Measurements from ENCODE around the gene MCM7. TPM values are rescaled to one million over a fixed set of nuclear protein-coding genes. Genes with fewer than 3 reads are reported as not detected.

Gene MCM7
- total and polyA plus RNA-seq, 2 of the 4 experiments (the other 2 are of a cell fraction), result 104 to 137 TPM

- Histone ChIP-seq H2AK5ac (ENCODE audit: low read depth, low read length) (no peak overlapping the region), H4K5ac (ENCODE audit: low read depth, low read length) (no peak overlapping the region), H3K18ac (ENCODE audit: low read depth, low read length) (no peak overlapping the region), H3K23ac (ENCODE audit: low read depth, low read length) (no peak overlapping the region), H4K8ac (ENCODE audit: low read depth in 2 of 2, low read length in 2 of 2) (no peak overlapping the region; a peak in 1 of 4 replicates), H2BK20ac (ENCODE audit: low read depth, low read length) (no peak overlapping the region), H3K9ac (ENCODE audit: low read depth, low read length) (no peak overlapping the region), H3K9me3 (ENCODE audit: control insufficient read depth, insufficient read depth, low read length) (peaks cover 19% of the 10 kb centered on the region), H3K9me1 (ENCODE audit: insufficient read depth, low read length) (peaks cover 9% of the 10 kb centered on the region), H4K20me1 (ENCODE audit: insufficient read depth, low read length) (peaks cover 21% of the 10 kb centered on the region), H3K4me2 (ENCODE audit: low read depth, low read length) (no peak overlapping the region; the same call in 1 of the 2 replicates), H3K79me1 (ENCODE audit: low read depth in 1 of 2, low read length in 2 of 2) (peaks cover 17 to 52% of the 10 kb centered on the region in 2 experiments), H2BK120ac (ENCODE audit: low read depth, low read length) (no peak overlapping the region), H2AFZ (replicated peaks; ENCODE audit: low read length, poor library complexity) (no peak overlapping the region), H3K56ac (ENCODE audit: extremely low read depth, insufficient read depth, low read length) (no peak overlapping the region), H3K4ac (ENCODE audit: low read depth, low read length) (no peak overlapping the region), H3K27me3 (ENCODE audit: control insufficient read depth, insufficient read depth, low read length) (no peaks in the 10 kb centered on the region), H3K36me3 (ENCODE audit: control insufficient read depth, insufficient read depth, low read length) (peaks cover 48% of the 10 kb centered on the region), H2AK9ac (replicated peaks; ENCODE audit: low read depth, low read length, poor library complexity) (no peak overlapping the region), H2BK15ac (ENCODE audit: low read depth, low read length) (no peak overlapping the region), H3K4me1 (ENCODE audit: control insufficient read depth, insufficient read depth, low read length) (peaks cover 6% of the 10 kb centered on the region; the same call in 1 of the 2 replicates), H3K27ac (ENCODE audit: insufficient read depth, low read length) (no peak overlapping the region), H3K4me3 (ENCODE audit: insufficient read depth, low read depth, low read length) (no peak overlapping the region), H2BK5ac (ENCODE audit: low read depth, low read length, poor library complexity, severe bottlenecking) (no peak overlapping the region), H4K91ac (ENCODE audit: insufficient read depth, low read depth, low read length) (no peak overlapping the region), H3K14ac (replicated peaks; ENCODE audit: low read depth, low read length) (no peak overlapping the region)
- dilution Hi-C loops (cut with HindIII; ENCODE audit: low sequenced_read_pairs, unreplicated experiment) (no loop called here), in situ Hi-C loops (cut with MboI; ENCODE audit: low sequenced_read_pairs) (no loop called here), intact Hi-C loops (cut with micrococcal nuclease) (no loop called here)
- no peak for TF ChIP-seq CHD1 (IDR thresholded peaks at IDR 0.05; ENCODE audit: low read depth, low read length)
- no peak for TF ChIP-seq RAD21 (IDR thresholded peaks at IDR 0.05; ENCODE audit: low read length)
- TF ChIP-seq NFE2L2 (IDR thresholded peaks at IDR 0.05; ENCODE audit: low read depth, low read length), result no peak
- no peak for TF ChIP-seq MXI1 (IDR thresholded peaks at IDR 0.05; ENCODE audit: borderline replicate concordance, low read depth, low read length)
- no peak for TF ChIP-seq POLR2A (IDR thresholded peaks at IDR 0.05; ENCODE audit: low read depth, low read length)
- no peak for TF ChIP-seq MAFK (IDR thresholded peaks at IDR 0.05; ENCODE audit: low read depth, low read length)
- WGBS, 2 experiments (ENCODE audit: extremely low coverage in 2 of 2, insufficient read length in 1 of 2), result 100% methylated on average over 2 of the region's 7 CpGs; no CpG with 5 or more reads in 1 of the 2 experiments
- CTCF ChIA-PET, result no interaction called here
- BruUV-seq (replicated peaks), result no TSS peak
- ATAC-seq (ENCODE audit: low read depth), result no peak
- POLR2A ChIA-PET (ENCODE audit: unreplicated experiment), result interaction anchor here (0.6 kb wide), 1 partner anchor 12 kb away, joined by 4 read pairs; no protein-coding TSS in a partner anchor
- no peak for DNase-seq
These were observed 22.1 kb downstream of the MCM7 start for GRCh38 chr7:100079024-100079560.
